ENCODE data around the gene MKLN1. TPM values are rescaled to one million over a fixed set of nuclear protein-coding genes. Genes with fewer than 3 reads are reported as not detected.

Gene MKLN1
- total RNA-seq, 2 experiments from 2014 or later: 38.5 TPM

GRCh38 chr7:131307627-131308026, 20.0 kb upstream of the MKLN1 start:
- ATAC-seq (no peak), DNase-seq (no peak)
- no peak overlapping the region for H3K4me3 Mint-ChIP-seq
- H3K27ac Mint-ChIP-seq: no peak overlapping the region
- intact Hi-C loops (cut with micrococcal nuclease): no loop called here
- H3K9me3 Mint-ChIP-seq: peaks cover 22% of the 10 kb centered on the region
- POLR2A ChIA-PET: no interaction called here
- peaks cover 7% of the 10 kb centered on the region for H3K36me3 Mint-ChIP-seq (ENCODE audit: low read depth)
- H3K27me3 Mint-ChIP-seq: no peaks in the 10 kb centered on the region
- TF ChIP-seq, protein P1, sequence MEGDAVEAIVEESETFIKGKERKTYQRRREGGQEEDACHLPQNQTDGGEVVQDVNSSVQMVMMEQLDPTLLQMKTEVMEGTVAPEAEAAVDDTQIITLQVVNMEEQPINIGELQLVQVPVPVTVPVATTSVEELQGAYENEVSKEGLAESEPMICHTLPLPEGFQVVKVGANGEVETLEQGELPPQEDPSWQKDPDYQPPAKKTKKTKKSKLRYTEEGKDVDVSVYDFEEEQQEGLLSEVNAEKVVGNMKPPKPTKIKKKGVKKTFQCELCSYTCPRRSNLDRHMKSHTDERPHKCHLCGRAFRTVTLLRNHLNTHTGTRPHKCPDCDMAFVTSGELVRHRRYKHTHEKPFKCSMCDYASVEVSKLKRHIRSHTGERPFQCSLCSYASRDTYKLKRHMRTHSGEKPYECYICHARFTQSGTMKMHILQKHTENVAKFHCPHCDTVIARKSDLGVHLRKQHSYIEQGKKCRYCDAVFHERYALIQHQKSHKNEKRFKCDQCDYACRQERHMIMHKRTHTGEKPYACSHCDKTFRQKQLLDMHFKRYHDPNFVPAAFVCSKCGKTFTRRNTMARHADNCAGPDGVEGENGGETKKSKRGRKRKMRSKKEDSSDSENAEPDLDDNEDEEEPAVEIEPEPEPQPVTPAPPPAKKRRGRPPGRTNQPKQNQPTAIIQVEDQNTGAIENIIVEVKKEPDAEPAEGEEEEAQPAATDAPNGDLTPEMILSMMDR (IDR thresholded peaks at IDR 0.05): no peak
- CTCF ChIA-PET: interaction anchor here (1.0 kb wide), 1 partner anchor 44 kb away, joined by 3 read pairs; no protein-coding TSS in a partner anchor
- H3K4me1 Mint-ChIP-seq (ENCODE audit: low read depth): peaks cover 3% of the 10 kb centered on the region

DNA sequence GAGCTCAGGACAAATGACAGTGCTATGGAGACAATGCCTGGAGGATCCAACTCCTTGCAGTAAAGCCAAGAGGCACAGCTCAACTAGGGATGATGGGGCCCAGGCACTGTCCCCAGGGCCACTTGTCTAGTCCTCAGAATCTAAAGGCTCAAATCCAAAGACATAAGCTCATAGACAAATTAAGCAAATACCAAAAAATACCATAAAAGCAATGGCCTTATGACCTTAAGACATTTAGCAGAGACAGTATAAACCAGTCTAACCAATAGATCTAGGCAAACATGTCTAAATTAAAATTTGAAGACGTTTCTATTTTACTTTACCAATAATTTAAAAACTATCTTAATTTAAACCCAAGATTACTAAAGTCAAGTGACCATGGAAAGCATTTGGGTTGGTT, 14.8 kb upstream of the MKLN1 start:
- Mint-ChIP-seq H3K27me3 (peaks cover 1% of the 10 kb centered on the region), H3K4me3 (no peak overlapping the region), H3K9me3 (peaks cover 14% of the 10 kb centered on the region), H3K4me1 (ENCODE audit: low read depth) (no peaks in the 10 kb centered on the region), H3K27ac (no peak overlapping the region), H3K36me3 (ENCODE audit: low read depth) (peaks cover 6% of the 10 kb centered on the region)
- intact Hi-C loops (cut with micrococcal nuclease): no loop called here
- POLR2A ChIA-PET: no interaction called here
- DNase-seq: no peak
- ATAC-seq: no peak
- TF ChIP-seq, protein P1 (IDR thresholded peaks at IDR 0.05): no peak
- CTCF ChIA-PET: no interaction called here

DNA sequence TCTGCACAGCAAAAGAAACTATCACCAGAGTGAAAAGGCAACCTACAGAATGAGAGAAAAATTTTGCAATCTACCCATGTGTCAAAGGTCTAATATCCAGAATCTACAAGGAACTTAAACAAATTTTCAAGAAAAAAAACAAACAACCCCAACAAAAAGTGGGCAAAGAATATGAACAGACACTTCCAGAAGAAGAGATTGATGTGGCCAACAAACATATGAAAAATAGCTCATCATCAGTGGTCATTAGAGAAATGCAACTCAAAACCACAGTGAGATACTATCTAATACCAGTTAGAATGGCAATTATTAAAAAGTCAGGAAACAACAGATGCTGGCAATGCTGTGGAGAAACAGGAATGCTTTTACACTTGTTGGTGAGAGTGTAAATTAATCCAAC, 7.1 kb upstream of the MKLN1 start:
- Mint-ChIP-seq H3K4me1 (ENCODE audit: low read depth) (peaks cover 13% of the 10 kb centered on the region), H3K36me3 (ENCODE audit: low read depth) (no peaks in the 10 kb centered on the region), H3K9me3 (no peaks in the 10 kb centered on the region), H3K27ac (no peak overlapping the region), H3K4me3 (no peak overlapping the region), H3K27me3 (no peaks in the 10 kb centered on the region)
- TF ChIP-seq, protein P1 (IDR thresholded peaks at IDR 0.05): no peak
- intact Hi-C loops (cut with micrococcal nuclease): loop anchor here (10.0 kb wide), 2 partner anchors 216 to 246 kb away; no protein-coding TSS in a partner anchor
- CTCF ChIA-PET: no interaction called here
- POLR2A ChIA-PET: no interaction called here
- ATAC-seq: no peak
- no peak for DNase-seq

DNA sequence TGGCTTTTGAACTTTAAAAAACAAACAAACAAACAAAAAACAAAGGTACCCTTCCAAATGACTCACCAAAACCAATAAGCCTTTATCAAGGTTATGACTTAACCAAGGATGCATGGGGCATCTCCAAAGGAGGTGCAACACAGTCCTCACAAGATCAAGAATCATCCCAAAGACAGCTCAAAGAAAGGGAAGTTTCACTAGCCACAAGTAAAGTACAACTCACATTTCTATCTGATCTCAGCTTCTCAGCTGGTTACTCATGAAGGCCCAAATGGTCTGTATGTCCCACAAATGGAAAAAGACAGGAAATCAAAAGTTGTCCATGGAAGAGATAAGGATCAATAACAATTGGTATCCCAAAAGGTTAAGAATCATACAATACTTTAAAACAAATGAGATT, 6.0 kb upstream of the MKLN1 start:
- Mint-ChIP-seq H3K4me1 (ENCODE audit: low read depth) (peaks cover 21% of the 10 kb centered on the region), H3K36me3 (ENCODE audit: low read depth) (no peaks in the 10 kb centered on the region), H3K9me3 (no peaks in the 10 kb centered on the region), H3K4me3 (no peak overlapping the region), H3K27me3 (no peaks in the 10 kb centered on the region), H3K27ac (no peak overlapping the region)
- intact Hi-C loops (cut with micrococcal nuclease): loop anchor here (10.0 kb wide), 2 partner anchors 217 to 247 kb away; no protein-coding TSS in a partner anchor
- POLR2A ChIA-PET: interaction anchor here (0.6 kb wide), 1 partner anchor 16 kb away, joined by 3 read pairs; no protein-coding TSS in a partner anchor
- TF ChIP-seq, protein P1 (IDR thresholded peaks at IDR 0.05): no peak
- ATAC-seq (no peak), DNase-seq (no peak)
- CTCF ChIA-PET: interaction anchor here (0.6 kb wide), 1 partner anchor 175 kb away, joined by 3 read pairs; no protein-coding TSS in a partner anchor

DNA sequence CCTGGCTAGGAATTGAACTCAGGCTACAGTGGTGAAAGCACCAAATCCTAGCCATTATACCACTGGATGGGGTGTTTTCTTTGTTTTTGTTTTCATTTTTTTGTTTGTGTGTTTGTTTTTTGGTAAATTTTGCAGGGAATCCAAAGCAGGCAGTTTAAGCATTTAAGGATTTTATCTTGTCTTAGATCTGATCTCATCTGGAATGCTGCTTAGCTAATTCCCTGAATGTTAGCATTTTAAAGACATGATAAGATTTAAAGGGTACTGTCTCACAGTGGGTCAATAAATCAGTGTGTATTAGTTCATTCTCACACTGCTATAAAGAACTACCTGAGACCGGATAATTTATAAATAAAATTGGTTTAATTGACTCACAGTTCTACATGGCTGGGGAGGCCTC, 5.6 kb upstream of the MKLN1 start:
- no peak overlapping the region for H3K27ac Mint-ChIP-seq
- ChIA-PET CTCF (interaction anchor here (0.6 kb wide), 1 partner anchor 175 kb away, joined by 3 read pairs; no protein-coding TSS in a partner anchor), POLR2A (interaction anchor here (0.6 kb wide), 1 partner anchor 16 kb away, joined by 3 read pairs; no protein-coding TSS in a partner anchor)

More for the DNA sequence above, 5.6 kb upstream of the MKLN1 start:
- Mint-ChIP-seq H3K27me3 (no peaks in the 10 kb centered on the region), H3K9me3 (no peaks in the 10 kb centered on the region), H3K4me1 (ENCODE audit: low read depth) (peaks cover 25% of the 10 kb centered on the region), H3K36me3 (ENCODE audit: low read depth) (no peaks in the 10 kb centered on the region), H3K4me3 (no peak overlapping the region)
- intact Hi-C loops (cut with micrococcal nuclease): loop anchor here (10.0 kb wide), 2 partner anchors 217 to 247 kb away; no protein-coding TSS in a partner anchor
- TF ChIP-seq, protein P1 (IDR thresholded peaks at IDR 0.05): no peak
- DNase-seq (no peak), ATAC-seq (no peak)

All from activated CD8-positive, alpha-beta T cell treated with anti-CD3 and anti-CD28 coated beads for 36 hours (primary cell).